GM21423 (cell line): ENCODE measurements around the gene OVCH2.

Experiments
- ATAC-seq: cut with Tn5 transposase; IDR thresholded peaks from one replicate; pipeline ENCODE4 v1.9.1; 2021; ENCODE audit warnings: mild to moderate bottlenecking, moderate library complexity; ENCODE audit not compliant: unreplicated experiment

Gene OVCH2

GRCh38 chr11:7640816-7641215, 65.5 kb downstream of the OVCH2 start:
- no peak for ATAC-seq

DNA sequence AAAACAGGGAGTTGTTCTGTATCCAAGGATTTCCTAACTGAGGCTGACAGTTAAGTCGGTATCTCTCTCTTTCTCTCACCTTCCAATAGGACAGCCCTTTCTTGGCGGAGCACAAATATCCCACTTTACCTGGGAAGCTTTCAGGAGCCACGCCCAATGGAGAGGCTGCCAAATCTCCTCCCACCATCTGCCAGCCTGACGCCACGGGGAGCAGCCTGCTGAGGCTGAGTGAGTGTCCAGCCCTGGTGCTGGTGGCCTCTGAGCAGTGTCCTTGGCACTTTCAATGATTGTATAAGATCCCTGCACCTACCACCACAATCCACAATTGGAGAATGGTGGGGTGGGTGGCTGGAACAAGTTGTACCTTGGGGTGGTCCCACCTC, 66.6 kb downstream of the OVCH2 start:
- no peak for ATAC-seq
